PFSK-1 (cell line): Measurements from ENCODE around the gene ADAMTS14.

Source experiments
- FOXP2 ChIP-seq: optimal IDR thresholded peaks from 2 replicates; pipeline ENCODE3; 2011; ENCODE audit warnings: borderline replicate concordance, control low read depth, inconsistent platforms; ENCODE audit not compliant: insufficient read depth; ENCODE audit errors: extremely low read length, extremely low read depth
- POLR2AphosphoS5 ChIP-seq: IDR thresholded peaks from 2 replicates; pipeline ENCODE4 v1.6.1; 2012; ENCODE audit warnings: low read depth, mild to moderate bottlenecking, control low read depth, low read length, moderate library complexity
- REST ChIP-seq, 2 experiments: IDR thresholded peaks; 2 replicates each; pipeline versions ENCODE4 v1.6.1 to v1.8.0; 2011 to 2012; ENCODE audit warnings: low read depth in 2 of 2, low read length in 2 of 2, control low read depth in 1 of 2, inconsistent platforms in 1 of 2, mild to moderate bottlenecking in 1 of 2, moderate library complexity in 1 of 2; ENCODE audit not compliant: insufficient read depth in 1 of 2
- SIN3A ChIP-seq: IDR thresholded peaks from 2 replicates; pipeline ENCODE4 v1.6.1; 2012; ENCODE audit warnings: mild to moderate bottlenecking, low read length, moderate library complexity, borderline replicate concordance; ENCODE audit not compliant: insufficient read depth
- TAF1 ChIP-seq: IDR thresholded peaks from 2 replicates; pipeline ENCODE4 v1.6.1; 2012; ENCODE audit warnings: low read length, control low read depth, borderline replicate concordance; ENCODE audit not compliant: insufficient read depth

ADAMTS14 gene

GRCh38 chr10:70736525-70736924 lies 64.2 kb downstream of the ADAMTS14 start:
- TF ChIP-seq REST (IDR thresholded peaks at IDR 0.05; ENCODE audit: insufficient read depth in 1 of 2, low read depth in 2 of 2, low read length in 2 of 2) (no peak), FOXP2 (no peak), TAF1 (no peak), POLR2AphosphoS5 (no peak), SIN3A (no peak)

- TF ChIP-seq TAF1 (no peak), REST (IDR thresholded peaks at IDR 0.05; ENCODE audit: insufficient read depth in 1 of 2, low read depth in 2 of 2, low read length in 2 of 2) (no peak), SIN3A (no peak), FOXP2 (no peak), POLR2AphosphoS5 (no peak)
Observed at GRCh38 chr10:70737250-70737649, 64.9 kb downstream of the ADAMTS14 start.

GRCh38 chr10:70738006-70738760 lies 65.9 kb downstream of the ADAMTS14 start:
- no peak for TF ChIP-seq SIN3A
- TF ChIP-seq FOXP2: no peak
- TF ChIP-seq REST (IDR thresholded peaks at IDR 0.05; ENCODE audit: insufficient read depth in 1 of 2, low read depth in 2 of 2, low read length in 2 of 2): no peak
- TF ChIP-seq TAF1: no peak
- TF ChIP-seq POLR2AphosphoS5: no peak

GRCh38 chr10:70738761-70739121 lies 66.4 kb downstream of the ADAMTS14 start:
- TF ChIP-seq FOXP2: no peak
- TF ChIP-seq REST (IDR thresholded peaks at IDR 0.05; ENCODE audit: insufficient read depth in 1 of 2, low read depth in 2 of 2, low read length in 2 of 2): no peak
- no peak for TF ChIP-seq POLR2AphosphoS5
- no peak for TF ChIP-seq SIN3A
- no peak for TF ChIP-seq TAF1
